ENCODE results near the gene INS. TPM values are rescaled to one million over a fixed set of nuclear protein-coding genes. Genes with fewer than 3 reads are reported as not detected.

The INS gene
- total and polyA plus RNA-seq, 2 of the 13 experiments (the other 11 are each of a cell fraction or from before 2014, with no cell fraction given) = not detected

GRCh38 chr11:2130881-2131352 is 30.1 kb downstream of the INS start (continued):
- TF ChIP-seq ZBTB44 (CRISPR knock-in tag; IDR thresholded peaks at IDR 0.05) (no peak), BRD4 (CRISPR knock-in tag; IDR thresholded peaks at IDR 0.05) (no peak), TFDP1 (CRISPR knock-in tag; IDR thresholded peaks at IDR 0.05; ENCODE audit: borderline replicate concordance) (no peak; the same call in 1 of the 2 replicates), ZNF337 (CRISPR knock-in tag; IDR thresholded peaks at IDR 0.05; ENCODE audit: borderline replicate concordance, low read depth) (no peak), ZNF350 (CRISPR knock-in tag; IDR thresholded peaks at IDR 0.05; ENCODE audit: borderline replicate concordance, low read depth) (no peak; the same call in 1 of the 2 replicates), NFAT5 (CRISPR knock-in tag; IDR thresholded peaks at IDR 0.05) (no peak), CBFB (CRISPR knock-in tag; IDR thresholded peaks at IDR 0.05) (no peak), KLF11 (CRISPR knock-in tag; IDR thresholded peaks at IDR 0.05) (no peak), ZNF430 (CRISPR knock-in tag; IDR thresholded peaks at IDR 0.05) (no peak; the same call in none of the 2 replicates), ZNF326 (CRISPR knock-in tag; IDR thresholded peaks at IDR 0.05; ENCODE audit: borderline replicate concordance) (0 out of 2 replicates have a peak, but pooled peaks have one; percentile 50), MED1 (CRISPR knock-in tag; IDR thresholded peaks at IDR 0.05) (peak; percentile 56; the same call in 1 of the 2 replicates), ZBTB42 (CRISPR knock-in tag; IDR thresholded peaks at IDR 0.05) (no peak; the same call in 1 of the 2 replicates), BCL3 (CRISPR knock-in tag; IDR thresholded peaks at IDR 0.05) (peak; percentile 26; the same call in 1 of the 2 replicates), SMARCC2 (IDR thresholded peaks at IDR 0.05) (no peak)
- TF ChIP-seq, protein P1, sequence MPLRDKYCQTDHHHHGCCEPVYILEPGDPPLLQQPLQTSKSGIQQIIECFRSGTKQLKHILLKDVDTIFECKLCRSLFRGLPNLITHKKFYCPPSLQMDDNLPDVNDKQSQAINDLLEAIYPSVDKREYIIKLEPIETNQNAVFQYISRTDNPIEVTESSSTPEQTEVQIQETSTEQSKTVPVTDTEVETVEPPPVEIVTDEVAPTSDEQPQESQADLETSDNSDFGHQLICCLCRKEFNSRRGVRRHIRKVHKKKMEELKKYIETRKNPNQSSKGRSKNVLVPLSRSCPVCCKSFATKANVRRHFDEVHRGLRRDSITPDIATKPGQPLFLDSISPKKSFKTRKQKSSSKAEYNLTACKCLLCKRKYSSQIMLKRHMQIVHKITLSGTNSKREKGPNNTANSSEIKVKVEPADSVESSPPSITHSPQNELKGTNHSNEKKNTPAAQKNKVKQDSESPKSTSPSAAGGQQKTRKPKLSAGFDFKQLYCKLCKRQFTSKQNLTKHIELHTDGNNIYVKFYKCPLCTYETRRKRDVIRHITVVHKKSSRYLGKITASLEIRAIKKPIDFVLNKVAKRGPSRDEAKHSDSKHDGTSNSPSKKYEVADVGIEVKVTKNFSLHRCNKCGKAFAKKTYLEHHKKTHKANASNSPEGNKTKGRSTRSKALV (CRISPR knock-in tag; IDR thresholded peaks at IDR 0.05) = no peak

Data from HepG2 (cell line).